Measurements from ENCODE around the gene MLH1.

The MLH1 gene

DNA sequence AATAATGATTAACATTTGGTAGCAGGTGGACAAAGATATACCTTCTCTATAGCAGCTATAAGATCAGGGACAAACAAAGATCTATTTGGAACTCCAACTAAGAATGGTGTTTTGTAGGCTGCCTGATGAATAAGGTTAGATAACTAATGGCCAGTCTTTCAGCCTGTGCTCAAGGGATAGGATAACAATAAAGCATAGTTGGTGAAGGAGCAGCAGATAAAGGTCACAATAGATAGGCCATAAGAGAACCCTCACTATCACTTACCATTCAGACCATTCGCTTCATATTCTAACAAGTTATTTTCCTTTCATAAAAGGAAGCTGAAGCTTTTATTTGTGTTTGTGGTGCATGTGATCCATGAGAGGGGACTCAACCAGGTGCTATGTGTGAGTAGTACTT, 20.2 kb upstream of the MLH1 start:
- Histone ChIP-seq H3K9me3 (ENCODE audit: control insufficient read depth, low read length) (no peaks in the 10 kb centered on the region), H3K4me3 (ENCODE audit: insufficient read depth, low read depth, low read length, poor library complexity, severe bottlenecking) (no peak overlapping the region), H3K27ac (ENCODE audit: insufficient read depth, low read length, poor library complexity, severe bottlenecking) (no peak overlapping the region), H3K27me3 (replicated peaks; ENCODE audit: control insufficient read depth, insufficient read depth, low read length, poor library complexity, severe bottlenecking) (no peaks in the 10 kb centered on the region), H3K4me1 (ENCODE audit: control insufficient read depth, insufficient read depth, low read length, poor library complexity, severe bottlenecking) (peaks cover 4% of the 10 kb centered on the region), H3K36me3 (ENCODE audit: control insufficient read depth, insufficient read depth, low read length) (peaks cover 3% of the 10 kb centered on the region)
- no peak for DNase-seq

DNA sequence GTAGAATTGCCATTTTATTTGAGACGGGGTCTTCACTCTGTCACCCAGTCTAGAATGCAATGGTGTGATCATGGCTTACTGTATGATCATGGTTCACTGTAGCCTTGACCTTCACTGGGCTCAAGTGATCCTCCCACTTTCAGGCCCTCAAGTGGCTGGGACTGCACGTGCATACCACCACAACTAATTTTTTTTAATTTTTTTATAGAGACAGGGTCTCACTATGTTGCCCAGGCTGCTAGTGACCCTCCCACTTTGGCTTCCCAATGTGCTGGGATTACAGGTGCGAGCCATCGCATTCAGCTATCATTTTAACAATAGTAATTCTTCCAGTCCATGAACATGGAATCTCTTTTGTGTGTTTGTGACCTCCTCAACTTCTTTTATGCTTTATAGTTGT, 12.3 kb upstream of the MLH1 start:
- H3K27me3 ChIP-seq (replicated peaks; ENCODE audit: control insufficient read depth, insufficient read depth, low read length, poor library complexity, severe bottlenecking): no peaks in the 10 kb centered on the region
- H3K4me1 ChIP-seq (ENCODE audit: control insufficient read depth, insufficient read depth, low read length, poor library complexity, severe bottlenecking): no peaks in the 10 kb centered on the region
- H3K27ac ChIP-seq (ENCODE audit: insufficient read depth, low read length, poor library complexity, severe bottlenecking): no peak overlapping the region
- no peak for DNase-seq
- peaks cover 38% of the 10 kb centered on the region for H3K36me3 ChIP-seq (ENCODE audit: control insufficient read depth, insufficient read depth, low read length)
- no peak overlapping the region for H3K4me3 ChIP-seq (ENCODE audit: insufficient read depth, low read depth, low read length, poor library complexity, severe bottlenecking)
- no peaks in the 10 kb centered on the region for H3K9me3 ChIP-seq (ENCODE audit: control insufficient read depth, low read length)

DNA sequence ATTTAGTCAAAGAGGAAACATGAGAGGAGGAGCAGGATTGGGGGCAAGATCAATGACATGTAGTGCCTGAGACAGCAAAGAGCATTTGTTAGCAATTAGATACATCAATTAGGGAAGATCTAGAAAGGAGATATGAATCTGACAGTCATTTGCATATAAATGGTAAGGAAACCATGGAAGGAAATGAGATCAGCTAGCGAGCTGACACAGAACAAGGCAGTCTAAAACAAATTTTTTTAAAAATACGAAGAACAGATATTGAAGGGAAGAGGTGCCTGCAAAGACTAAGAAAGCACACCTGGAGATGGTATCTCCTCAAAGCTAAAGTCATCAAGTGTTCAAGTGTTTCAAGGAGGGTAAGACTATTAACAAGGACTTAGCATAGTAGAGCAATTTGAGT, 5.0 kb upstream of the MLH1 start:
- Histone ChIP-seq H3K9me3 (ENCODE audit: control insufficient read depth, low read length) (no peaks in the 10 kb centered on the region), H3K36me3 (ENCODE audit: control insufficient read depth, insufficient read depth, low read length) (peaks cover 34% of the 10 kb centered on the region), H3K27me3 (replicated peaks; ENCODE audit: control insufficient read depth, insufficient read depth, low read length, poor library complexity, severe bottlenecking) (no peaks in the 10 kb centered on the region), H3K4me3 (ENCODE audit: insufficient read depth, low read depth, low read length, poor library complexity, severe bottlenecking) (no peak overlapping the region), H3K4me1 (ENCODE audit: control insufficient read depth, insufficient read depth, low read length, poor library complexity, severe bottlenecking) (peaks cover 31% of the 10 kb centered on the region), H3K27ac (ENCODE audit: insufficient read depth, low read length, poor library complexity, severe bottlenecking) (peak overlapping the region; percentile 19)
- DNase-seq: peak in 1 of 3 donors; percentile 2

DNA sequence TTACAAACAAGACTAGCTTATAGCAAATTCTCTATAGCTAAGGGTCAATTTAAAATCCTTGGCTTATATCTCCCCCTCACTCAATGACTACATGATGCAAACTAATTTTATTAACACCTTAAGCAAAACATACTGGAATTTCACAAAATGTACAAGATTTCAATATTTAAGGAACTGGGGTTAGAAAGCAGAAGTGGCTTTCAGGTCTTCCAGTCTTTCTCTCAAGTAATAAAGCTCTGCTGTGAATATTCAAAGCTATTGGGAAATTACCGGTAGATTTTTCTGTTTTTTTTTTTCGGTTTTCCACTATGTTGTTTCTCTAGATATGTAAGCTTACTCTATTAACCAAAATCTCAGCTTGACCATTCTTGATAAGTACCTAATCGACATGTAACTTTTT, 4.3 kb upstream of the MLH1 start:
- no peak overlapping the region for H3K4me3 ChIP-seq (ENCODE audit: insufficient read depth, low read depth, low read length, poor library complexity, severe bottlenecking)

DNA sequence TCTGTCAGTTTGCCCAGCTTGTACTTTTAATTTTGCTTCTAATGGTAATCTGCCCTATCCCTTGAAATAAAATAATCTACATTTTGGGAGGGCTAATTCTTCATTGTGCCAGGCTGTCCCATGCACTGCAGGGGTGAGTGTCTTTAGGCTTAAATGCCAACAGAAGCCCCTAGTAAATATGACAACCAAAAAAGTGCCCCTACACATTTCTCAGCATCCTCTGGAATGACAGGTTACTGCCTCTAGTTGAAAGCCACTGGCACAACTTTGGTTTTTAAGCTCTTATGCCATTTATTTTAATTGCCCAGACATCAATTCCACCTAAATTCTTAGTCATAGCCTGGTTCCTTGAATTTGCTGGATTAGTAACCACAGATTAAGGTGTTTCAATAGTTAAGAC, 3.8 kb upstream of the MLH1 start:
- Histone ChIP-seq H3K27ac (ENCODE audit: insufficient read depth, low read length, poor library complexity, severe bottlenecking) (no peak overlapping the region), H3K9me3 (ENCODE audit: control insufficient read depth, low read length) (no peaks in the 10 kb centered on the region), H3K27me3 (replicated peaks; ENCODE audit: control insufficient read depth, insufficient read depth, low read length, poor library complexity, severe bottlenecking) (no peaks in the 10 kb centered on the region), H3K4me1 (ENCODE audit: control insufficient read depth, insufficient read depth, low read length, poor library complexity, severe bottlenecking) (peaks cover 41% of the 10 kb centered on the region), H3K36me3 (ENCODE audit: control insufficient read depth, insufficient read depth, low read length) (peaks cover 25% of the 10 kb centered on the region), H3K4me3 (ENCODE audit: insufficient read depth, low read depth, low read length, poor library complexity, severe bottlenecking) (no peak overlapping the region)
- DNase-seq: no peak

More for the DNA sequence above, 4.3 kb upstream of the MLH1 start:
- H3K36me3 ChIP-seq (ENCODE audit: control insufficient read depth, insufficient read depth, low read length): peaks cover 30% of the 10 kb centered on the region
- peaks cover 35% of the 10 kb centered on the region for H3K4me1 ChIP-seq (ENCODE audit: control insufficient read depth, insufficient read depth, low read length, poor library complexity, severe bottlenecking)
- no peak for DNase-seq
- no peaks in the 10 kb centered on the region for H3K9me3 ChIP-seq (ENCODE audit: control insufficient read depth, low read length)
- H3K27me3 ChIP-seq (replicated peaks; ENCODE audit: control insufficient read depth, insufficient read depth, low read length, poor library complexity, severe bottlenecking): no peaks in the 10 kb centered on the region
- H3K27ac ChIP-seq (ENCODE audit: insufficient read depth, low read length, poor library complexity, severe bottlenecking): no peak overlapping the region

DNA sequence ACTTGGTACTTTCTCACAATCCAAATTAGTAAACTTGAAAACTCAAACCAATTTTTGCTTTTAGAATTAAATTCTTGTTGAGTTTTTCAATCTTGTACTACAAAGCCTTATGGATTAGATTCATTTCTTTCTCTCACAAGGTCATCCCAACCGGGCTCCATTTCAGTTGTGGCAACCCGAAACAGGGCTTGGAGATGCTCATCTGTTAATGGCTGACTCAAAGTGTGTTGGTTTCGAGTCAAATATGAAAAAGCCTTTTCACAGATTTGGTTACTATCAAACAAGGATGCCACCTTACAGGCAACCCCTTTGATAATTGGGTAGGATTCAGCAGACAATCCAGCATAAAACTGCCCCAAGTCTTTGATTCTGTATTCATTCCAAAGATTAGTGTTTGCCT, 2.2 kb upstream of the MLH1 start:
- H3K4me1 ChIP-seq (ENCODE audit: control insufficient read depth, insufficient read depth, low read length, poor library complexity, severe bottlenecking): peaks cover 41% of the 10 kb centered on the region
- peaks cover 9% of the 10 kb centered on the region for H3K36me3 ChIP-seq (ENCODE audit: control insufficient read depth, insufficient read depth, low read length)
- DNase-seq: no peak
- peak overlapping the region; percentile 96 for H3K27ac ChIP-seq (ENCODE audit: insufficient read depth, low read length, poor library complexity, severe bottlenecking)
- H3K4me3 ChIP-seq (ENCODE audit: insufficient read depth, low read depth, low read length, poor library complexity, severe bottlenecking): peak overlapping the region; percentile 61
- no peaks in the 10 kb centered on the region for H3K27me3 ChIP-seq (replicated peaks; ENCODE audit: control insufficient read depth, insufficient read depth, low read length, poor library complexity, severe bottlenecking)
- no peaks in the 10 kb centered on the region for H3K9me3 ChIP-seq (ENCODE audit: control insufficient read depth, low read length)

DNA sequence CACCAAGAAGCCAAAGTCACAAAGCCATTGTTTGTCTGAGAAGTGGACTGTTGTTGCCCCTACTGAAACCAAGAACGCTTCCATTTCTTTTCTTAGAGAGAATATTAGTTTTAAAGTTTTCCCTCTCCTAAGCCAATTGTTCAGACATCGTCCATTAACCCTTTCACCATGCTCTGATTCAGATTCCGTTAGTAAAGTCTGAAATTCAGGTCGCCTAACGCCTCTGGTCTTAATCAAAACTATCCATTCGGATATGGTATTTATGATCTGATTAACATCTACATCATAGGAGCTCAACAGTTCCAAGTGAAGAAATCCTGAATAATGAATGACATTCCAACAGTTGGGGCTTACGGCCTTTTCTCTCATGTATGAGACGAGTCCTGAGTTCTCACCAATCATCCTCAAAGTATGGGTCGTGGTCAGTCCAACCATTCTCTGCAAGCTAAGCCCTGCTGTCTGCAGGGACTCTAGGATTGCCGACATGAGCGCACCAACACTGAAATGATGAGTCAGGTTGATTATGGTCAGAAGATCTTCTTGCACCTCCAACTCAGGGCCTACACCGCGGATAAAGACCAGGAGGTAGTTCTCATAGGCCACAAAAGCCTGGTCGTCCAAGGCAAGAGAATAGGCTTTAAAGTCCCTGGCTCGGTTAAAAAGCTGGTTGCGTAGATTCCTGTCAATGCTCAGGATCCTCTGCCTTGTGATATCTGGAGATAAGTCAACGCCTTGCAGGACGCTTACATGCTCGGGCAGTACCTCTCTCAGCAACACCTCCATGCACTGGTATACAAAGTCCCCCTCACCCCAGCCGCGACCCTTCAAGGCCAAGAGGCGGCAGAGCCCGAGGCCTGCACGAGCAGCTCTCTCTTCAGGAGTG, 1.2 kb upstream of the MLH1 start:
- H3K4me1 ChIP-seq (ENCODE audit: control insufficient read depth, insufficient read depth, low read length, poor library complexity, severe bottlenecking): peaks cover 41% of the 10 kb centered on the region
- H3K36me3 ChIP-seq (ENCODE audit: control insufficient read depth, insufficient read depth, low read length): peaks cover 8% of the 10 kb centered on the region
- DNase-seq: no peak
- H3K4me3 ChIP-seq (ENCODE audit: insufficient read depth, low read depth, low read length, poor library complexity, severe bottlenecking): peak overlapping the region; percentile 61
- H3K27ac ChIP-seq (ENCODE audit: insufficient read depth, low read length, poor library complexity, severe bottlenecking): peak overlapping the region; percentile 96
- H3K9me3 ChIP-seq (ENCODE audit: control insufficient read depth, low read length): no peaks in the 10 kb centered on the region
- no peaks in the 10 kb centered on the region for H3K27me3 ChIP-seq (replicated peaks; ENCODE audit: control insufficient read depth, insufficient read depth, low read length, poor library complexity, severe bottlenecking)

DNA sequence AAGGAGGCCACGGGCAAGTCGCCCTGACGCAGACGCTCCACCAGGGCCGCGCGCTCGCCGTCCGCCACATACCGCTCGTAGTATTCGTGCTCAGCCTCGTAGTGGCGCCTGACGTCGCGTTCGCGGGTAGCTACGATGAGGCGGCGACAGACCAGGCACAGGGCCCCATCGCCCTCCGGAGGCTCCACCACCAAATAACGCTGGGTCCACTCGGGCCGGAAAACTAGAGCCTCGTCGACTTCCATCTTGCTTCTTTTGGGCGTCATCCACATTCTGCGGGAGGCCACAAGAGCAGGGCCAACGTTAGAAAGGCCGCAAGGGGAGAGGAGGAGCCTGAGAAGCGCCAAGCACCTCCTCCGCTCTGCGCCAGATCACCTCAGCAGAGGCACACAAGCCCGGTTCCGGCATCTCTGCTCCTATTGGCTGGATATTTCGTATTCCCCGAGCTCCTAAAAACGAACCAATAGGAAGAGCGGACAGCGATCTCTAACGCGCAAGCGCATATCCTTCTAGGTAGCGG, 452 bp upstream of the MLH1 start, which contains the start of gene EPM2AIP1:
Gene EPM2AIP1 (minus strand): TSS at position 326 of the 520 bp plus-strand sequence. CDS start 54 bp downstream, at position 272.
- Histone ChIP-seq H3K27ac (ENCODE audit: insufficient read depth, low read length, poor library complexity, severe bottlenecking) (peak within 1 kb of the TSS; percentile 96), H3K36me3 (ENCODE audit: control insufficient read depth, insufficient read depth, low read length) (peaks cover 8% of the 10 kb centered on the region), H3K9me3 (ENCODE audit: control insufficient read depth, low read length) (no peaks in the 10 kb centered on the region), H3K27me3 (replicated peaks; ENCODE audit: control insufficient read depth, insufficient read depth, low read length, poor library complexity, severe bottlenecking) (no peaks in the 10 kb centered on the region), H3K4me3 (ENCODE audit: insufficient read depth, low read depth, low read length, poor library complexity, severe bottlenecking) (peak within 1 kb of the TSS; percentile 61), H3K4me1 (ENCODE audit: control insufficient read depth, insufficient read depth, low read length, poor library complexity, severe bottlenecking) (peaks cover 41% of the 10 kb centered on the region)
- DNase-seq: no peak

DNA sequence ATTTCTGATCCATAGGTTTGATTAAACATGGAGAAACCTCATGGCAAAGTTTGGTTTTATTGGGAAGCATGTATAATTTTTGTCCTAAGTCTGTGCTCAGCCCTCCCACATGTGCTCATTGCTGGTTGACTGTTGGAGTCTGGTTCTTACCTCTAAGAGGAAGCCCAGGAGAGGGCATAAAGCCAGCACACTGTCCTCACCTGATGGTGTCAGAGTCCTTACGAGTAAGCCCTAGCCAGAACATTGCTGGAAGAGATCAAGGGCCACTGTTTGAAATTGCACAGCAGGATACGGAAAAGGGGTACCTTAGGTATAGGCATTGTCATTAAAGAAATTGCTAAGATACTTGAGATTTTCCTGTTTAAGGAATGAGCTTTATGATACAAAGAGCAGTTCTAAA, 21.3 kb downstream of the MLH1 start:
- Histone ChIP-seq H3K36me3 (ENCODE audit: control insufficient read depth, insufficient read depth, low read length) (peaks cover 67% of the 10 kb centered on the region), H3K27me3 (replicated peaks; ENCODE audit: control insufficient read depth, insufficient read depth, low read length, poor library complexity, severe bottlenecking) (no peaks in the 10 kb centered on the region), H3K4me1 (ENCODE audit: control insufficient read depth, insufficient read depth, low read length, poor library complexity, severe bottlenecking) (no peaks in the 10 kb centered on the region), H3K9me3 (ENCODE audit: control insufficient read depth, low read length) (no peaks in the 10 kb centered on the region), H3K27ac (ENCODE audit: insufficient read depth, low read length, poor library complexity, severe bottlenecking) (no peak overlapping the region), H3K4me3 (ENCODE audit: insufficient read depth, low read depth, low read length, poor library complexity, severe bottlenecking) (no peak overlapping the region)
- DNase-seq: no peak

DNA sequence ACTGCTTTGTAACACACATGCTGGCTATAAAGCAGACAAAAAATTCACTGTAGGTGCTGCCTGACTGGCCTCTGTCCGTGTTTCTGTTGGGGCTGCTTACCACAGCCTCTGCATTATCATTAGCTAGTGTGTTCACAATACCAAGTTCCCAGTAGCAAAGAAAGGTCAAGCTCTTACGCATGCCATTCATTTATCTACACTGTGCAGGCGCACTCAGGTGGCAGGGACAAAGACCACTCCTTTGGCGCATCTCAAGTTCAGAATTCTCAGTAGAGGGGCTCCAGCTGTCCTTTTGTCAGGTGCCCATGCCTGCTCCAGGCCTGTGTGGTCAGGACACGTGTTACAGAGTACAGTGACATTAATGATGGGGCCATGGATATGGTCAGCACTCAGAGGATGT, 22.3 kb downstream of the MLH1 start:
- Histone ChIP-seq H3K27ac (ENCODE audit: insufficient read depth, low read length, poor library complexity, severe bottlenecking) (no peak overlapping the region), H3K9me3 (ENCODE audit: control insufficient read depth, low read length) (no peaks in the 10 kb centered on the region), H3K4me3 (ENCODE audit: insufficient read depth, low read depth, low read length, poor library complexity, severe bottlenecking) (no peak overlapping the region), H3K36me3 (ENCODE audit: control insufficient read depth, insufficient read depth, low read length) (peaks cover 75% of the 10 kb centered on the region), H3K4me1 (ENCODE audit: control insufficient read depth, insufficient read depth, low read length, poor library complexity, severe bottlenecking) (no peaks in the 10 kb centered on the region), H3K27me3 (replicated peaks; ENCODE audit: control insufficient read depth, insufficient read depth, low read length, poor library complexity, severe bottlenecking) (no peaks in the 10 kb centered on the region)
- no peak for DNase-seq

All from effector memory CD4-positive, alpha-beta T cell (primary cell).